Esophagus muscularis mucosa (tissue), 4 donors: ENCODE data around the gene MAP2K6.

Experiments used
- EP300 ChIP-seq: sonication (generic); formaldehyde crosslinking; IDR thresholded peaks from one replicate; pipeline ENCODE4 v1.6.1; 2017; ENCODE audit warnings: antibody characterized with exemption
- POLR2A ChIP-seq: fragments of 450-650 bp; IDR thresholded peaks from one replicate; pipeline ENCODE4 v1.6.1; 2017; ENCODE audit warnings: antibody characterized with exemption, moderate library complexity, mild to moderate bottlenecking, low read depth
- TF ChIP-seq, protein P1 (sequence below), 3 experiments: fragments of 200-600 bp in 2 of 3; fragments of 450-650 bp in 1 of 3; sonication (generic) in 2 of 3; IDR thresholded peaks; one replicate each; pipeline ENCODE4 v1.5.1; 2017 to 2019; ENCODE audit warnings: antibody characterized with exemption in 3 of 3, mild to moderate bottlenecking in 2 of 3, moderate library complexity in 1 of 3

DNA sequence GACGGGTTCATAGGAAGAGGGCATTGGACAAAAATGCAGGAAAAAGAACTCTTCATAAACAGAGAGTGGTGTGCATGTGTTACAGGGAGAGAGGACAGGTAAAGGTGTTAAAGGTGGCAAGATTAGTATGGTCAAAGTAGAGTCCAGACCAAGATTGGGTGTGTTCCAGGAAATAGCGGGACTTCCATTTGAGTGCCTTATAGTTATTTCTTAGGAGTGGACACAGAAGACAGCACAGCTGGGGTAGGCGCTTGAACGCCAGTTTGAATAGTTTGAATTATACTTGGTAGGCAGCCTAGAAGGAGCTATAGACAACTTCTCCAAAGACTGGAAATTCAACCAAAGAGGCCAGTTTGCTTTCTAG, 63.4 kb downstream of the MAP2K6 start:
- TF ChIP-seq, protein P1, sequence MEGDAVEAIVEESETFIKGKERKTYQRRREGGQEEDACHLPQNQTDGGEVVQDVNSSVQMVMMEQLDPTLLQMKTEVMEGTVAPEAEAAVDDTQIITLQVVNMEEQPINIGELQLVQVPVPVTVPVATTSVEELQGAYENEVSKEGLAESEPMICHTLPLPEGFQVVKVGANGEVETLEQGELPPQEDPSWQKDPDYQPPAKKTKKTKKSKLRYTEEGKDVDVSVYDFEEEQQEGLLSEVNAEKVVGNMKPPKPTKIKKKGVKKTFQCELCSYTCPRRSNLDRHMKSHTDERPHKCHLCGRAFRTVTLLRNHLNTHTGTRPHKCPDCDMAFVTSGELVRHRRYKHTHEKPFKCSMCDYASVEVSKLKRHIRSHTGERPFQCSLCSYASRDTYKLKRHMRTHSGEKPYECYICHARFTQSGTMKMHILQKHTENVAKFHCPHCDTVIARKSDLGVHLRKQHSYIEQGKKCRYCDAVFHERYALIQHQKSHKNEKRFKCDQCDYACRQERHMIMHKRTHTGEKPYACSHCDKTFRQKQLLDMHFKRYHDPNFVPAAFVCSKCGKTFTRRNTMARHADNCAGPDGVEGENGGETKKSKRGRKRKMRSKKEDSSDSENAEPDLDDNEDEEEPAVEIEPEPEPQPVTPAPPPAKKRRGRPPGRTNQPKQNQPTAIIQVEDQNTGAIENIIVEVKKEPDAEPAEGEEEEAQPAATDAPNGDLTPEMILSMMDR (IDR thresholded peaks at IDR 0.05), result no peak
- TF ChIP-seq POLR2A (no peak), EP300 (no peak)
